Ascending aorta (tissue), 2 donors: ENCODE data around the gene ZBTB26. TPM values are rescaled to one million over a fixed set of nuclear protein-coding genes. Genes with fewer than 3 reads are reported as not detected.

ENCODE experiments used
- DNase-seq, 2 donors: peaks; one replicate each; pipeline ENCODE4 v3.0.0-alpha.2; 2019; ENCODE audit warnings: low spot score in 2 of 2
- H3K27ac ChIP-seq, 2 donors: fragments of 200-600 bp; sonication (generic); one replicate each; pipeline ENCODE4 v1.5.1; 2016 to 2017; ENCODE audit warnings: mild to moderate bottlenecking in 1 of 2
- H3K27me3 ChIP-seq: fragments of 200-600 bp; sonication (generic); one replicate; pipeline ENCODE4 v1.5.1; 2017
- H3K36me3 ChIP-seq, 2 donors: fragments of 200-600 bp; sonication (generic); one replicate each; pipeline ENCODE4 v1.5.1; 2016
- H3K4me1 ChIP-seq, 2 donors: fragments of 200-600 bp; sonication (generic); one replicate each; pipeline ENCODE4 v1.5.1; 2016 to 2017; ENCODE audit warnings: mild to moderate bottlenecking in 1 of 2
- H3K4me3 ChIP-seq, 2 donors: fragments of 200-600 bp; sonication (generic); one replicate each; pipeline ENCODE4 v1.5.1; 2016 to 2017; ENCODE audit warnings: mild to moderate bottlenecking in 1 of 2
- H3K9me3 ChIP-seq, 2 donors: fragments of 200-600 bp; sonication (generic); one replicate each; pipeline ENCODE4 v1.5.1; 2016
- CTCF ChIP-seq, 3 experiments: fragments of 200-600 bp in 2 of 3; fragments of 450-650 bp in 1 of 3; sonication (generic) in 2 of 3; IDR thresholded peaks; one replicate each; pipeline ENCODE4 v1.5.1; 2016 to 2019; ENCODE audit warnings: antibody characterized with exemption in 3 of 3, mild to moderate bottlenecking in 1 of 3, moderate library complexity in 1 of 3
- intact Hi-C: fragments of 100-400 bp; cut with DNase I; formaldehyde crosslinking; loops from one replicate; pipeline ENCODE4 v1.15.1; 2023
- total RNA-seq: library from RNA; depleted of rRNA; stranded (reverse); fragments of >200 nt; gene quantifications from one replicate; pipeline ENCODE4 v1.1.0, GENCODE V29; 2016

ZBTB26 gene
- 0.96 TPM for total RNA-seq

GRCh38 chr9:122931226-122932121 is at the start of gene ZBTB26:
ZBTB26 (minus strand) TSS chr9:122931512; CDS start chr9:122919934, 11,578 bp downstream.
- intact Hi-C loops, result loop anchor here (1.0 to 2.0 kb wide), 5 partner anchors 9 to 103 kb away; partner anchors contain the start of genes PDCL, RC3H2 and ZBTB6
- Histone ChIP-seq H3K9me3 (no peaks in the 10 kb centered on the region), H3K4me1 (peaks cover 6 to 20% of the 10 kb centered on the region in 2 donors), H3K4me3 (peak within 1 kb of the TSS; percentile 82 to 84), H3K27me3 (no peaks in the 10 kb centered on the region), H3K36me3 (peaks cover 0 to 4% of the 10 kb centered on the region in 2 donors), H3K27ac (peak within 1 kb of the TSS; percentile 78 to 80)
- no peak for TF ChIP-seq CTCF (IDR thresholded peaks at IDR 0.05)
- DNase-seq, result peak; percentile 80 to 97

- H3K27ac ChIP-seq, result no peak overlapping the region
- no peak overlapping the region for H3K4me3 ChIP-seq
- H3K36me3 ChIP-seq, result no peaks in the 10 kb centered on the region
- intact Hi-C loops, result loop anchor here (5.0 kb wide), 1 partner anchor 36 kb away; the partner anchor contains the start of gene RABGAP1
- no peak for DNase-seq
- H3K9me3 ChIP-seq, result no peaks in the 10 kb centered on the region
- no peak for TF ChIP-seq CTCF (IDR thresholded peaks at IDR 0.05)
- H3K4me1 ChIP-seq, result peaks cover 7 to 24% of the 10 kb centered on the region in 2 donors
- H3K27me3 ChIP-seq, result no peaks in the 10 kb centered on the region
Observed at GRCh38 chr9:122978601-122979000, 47.3 kb upstream of the ZBTB26 start.

GRCh38 chr9:122975196-122975595 is 43.9 kb upstream of the ZBTB26 start:
- no peak for DNase-seq
- TF ChIP-seq CTCF (IDR thresholded peaks at IDR 0.05), result no peak
- Histone ChIP-seq H3K4me3 (peak overlapping the region; percentile 3 to 29), H3K4me1 (peaks cover 7 to 24% of the 10 kb centered on the region in 2 donors), H3K9me3 (no peaks in the 10 kb centered on the region), H3K36me3 (peaks cover 3 to 22% of the 10 kb centered on the region in 2 donors), H3K27me3 (no peaks in the 10 kb centered on the region), H3K27ac (peak overlapping the region; percentile 72 to 87)
- intact Hi-C loops, result loop anchor here (5.0 kb wide), 1 partner anchor 33 kb away; the partner anchor contains the start of gene RABGAP1

- no peaks in the 10 kb centered on the region for H3K9me3 ChIP-seq
- H3K4me1 ChIP-seq, result peaks cover 0 to 9% of the 10 kb centered on the region in 2 donors
- no peaks in the 10 kb centered on the region for H3K27me3 ChIP-seq
- H3K4me3 ChIP-seq, result no peak overlapping the region
- TF ChIP-seq CTCF (IDR thresholded peaks at IDR 0.05), result no peak
- peaks cover 7 to 37% of the 10 kb centered on the region in 2 donors for H3K36me3 ChIP-seq
- H3K27ac ChIP-seq, result no peak overlapping the region
- no peak for DNase-seq
- intact Hi-C loops, result no loop called here
Observed at GRCh38 chr9:122961139-122961538, 29.8 kb upstream of the ZBTB26 start.

- Histone ChIP-seq H3K4me1 (peaks cover 5 to 27% of the 10 kb centered on the region in 2 donors), H3K27ac (no peak overlapping the region), H3K4me3 (no peak overlapping the region), H3K9me3 (no peaks in the 10 kb centered on the region), H3K27me3 (no peaks in the 10 kb centered on the region), H3K36me3 (peaks cover 7 to 22% of the 10 kb centered on the region in 2 donors)
- intact Hi-C loops, result no loop called here
- DNase-seq, result no peak
- TF ChIP-seq CTCF (IDR thresholded peaks at IDR 0.05), result no peak
Observed at GRCh38 chr9:122955961-122956360, 24.6 kb upstream of the ZBTB26 start.
